Stimulated activated naive B cell treated with anti-CD40 and anti-IgM and Interleukin-4, amounts not matched to agents 10 μg/mL and 1 μg/mL and 100 μg/mL, for 72 hours (primary cell): ENCODE results near the gene DYNLT2B.
"Not testable (repeated sequence)": the region's sequence is repeated elsewhere in the genome, so short reads cannot be mapped to it uniquely, and the experiment has no call there.

Source experiments
- ATAC-seq, 2 donors: fragments of 150-1000 bp; cut with Tn5 transposase; replicated peaks; 2 replicates each; pipeline ENCODE4 v1.10.0; 2021; ENCODE audit warnings: moderate library complexity in 1 of 2
- DNase-seq: peaks from one replicate; pipeline ENCODE4 v3.0.0; 2021
- H3K27ac Mint-ChIP-seq: one replicate; pipeline ENCODE4 v1.8.0; 2022; ENCODE audit warnings: mild to moderate bottlenecking, mixed read lengths
- H3K27me3 Mint-ChIP-seq, 2 donors: one replicate each; pipeline ENCODE4 v1.8.0; 2022; ENCODE audit warnings: mixed read lengths in 2 of 2
- H3K36me3 Mint-ChIP-seq, 2 donors: one replicate each; pipeline ENCODE4 v1.8.0; 2022; ENCODE audit warnings: mixed read lengths in 2 of 2, mild to moderate bottlenecking in 1 of 2
- H3K4me1 Mint-ChIP-seq, 2 donors: one replicate each; pipeline ENCODE4 v1.8.0; 2022; ENCODE audit warnings: mixed read lengths in 2 of 2, mild to moderate bottlenecking in 1 of 2
- H3K4me3 Mint-ChIP-seq, 2 donors: one replicate each; pipeline ENCODE4 v1.8.0; 2022; ENCODE audit warnings: mild to moderate bottlenecking in 2 of 2, mixed read lengths in 2 of 2, moderate library complexity in 1 of 2
- H3K9me3 Mint-ChIP-seq, 2 donors: one replicate each; pipeline ENCODE4 v1.8.0; 2022; ENCODE audit warnings: mixed read lengths in 2 of 2, mild to moderate bottlenecking in 1 of 2

The DYNLT2B gene

DNA sequence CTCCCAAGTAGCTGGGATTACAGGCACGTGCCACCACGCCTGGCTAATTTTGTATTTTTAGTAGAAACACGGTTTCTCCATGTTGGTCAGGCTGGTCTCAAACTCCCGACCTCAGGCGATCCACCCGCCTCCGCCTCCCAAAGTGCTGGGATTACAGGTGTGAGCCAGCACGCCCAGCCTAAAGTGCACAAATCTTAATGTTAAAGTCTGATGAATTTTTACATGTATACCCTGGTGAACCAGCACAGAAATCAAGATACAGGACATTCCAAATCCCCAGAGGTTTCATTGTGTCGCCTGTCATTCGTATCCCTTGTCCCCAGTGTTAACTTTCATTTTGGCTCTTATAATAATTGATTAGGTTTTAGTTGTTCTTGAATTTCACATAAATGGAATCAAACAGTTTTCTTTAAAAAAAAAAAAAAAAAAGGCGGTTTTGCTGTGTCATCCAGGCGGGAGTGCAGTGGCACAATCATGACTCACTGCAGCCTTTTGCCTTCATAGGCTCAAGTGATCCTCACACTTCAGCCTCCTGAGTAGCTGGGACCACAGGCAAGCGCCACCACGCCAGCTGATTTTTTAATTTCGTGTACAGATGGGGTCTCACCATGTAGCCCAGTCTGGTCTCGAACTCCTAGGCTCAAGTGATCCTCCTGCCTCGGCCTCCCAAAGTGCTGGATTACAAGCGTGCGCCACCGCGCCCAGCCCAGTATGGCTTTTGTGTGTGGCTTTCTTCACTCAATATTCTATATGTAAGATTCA, 21.6 kb upstream of the DYNLT2B start:
- ATAC-seq (peak in 1 of 2 donors; percentile 32), DNase-seq (no peak)
- no peaks in the 10 kb centered on the region for H3K27me3 Mint-ChIP-seq
- H3K9me3 Mint-ChIP-seq, result no peaks in the 10 kb centered on the region
- no peak overlapping the region for H3K4me3 Mint-ChIP-seq
- no peak overlapping the region for H3K27ac Mint-ChIP-seq
- H3K36me3 Mint-ChIP-seq, result no peaks in the 10 kb centered on the region
- peaks cover 7 to 20% of the 10 kb centered on the region in 2 donors for H3K4me1 Mint-ChIP-seq

DNA sequence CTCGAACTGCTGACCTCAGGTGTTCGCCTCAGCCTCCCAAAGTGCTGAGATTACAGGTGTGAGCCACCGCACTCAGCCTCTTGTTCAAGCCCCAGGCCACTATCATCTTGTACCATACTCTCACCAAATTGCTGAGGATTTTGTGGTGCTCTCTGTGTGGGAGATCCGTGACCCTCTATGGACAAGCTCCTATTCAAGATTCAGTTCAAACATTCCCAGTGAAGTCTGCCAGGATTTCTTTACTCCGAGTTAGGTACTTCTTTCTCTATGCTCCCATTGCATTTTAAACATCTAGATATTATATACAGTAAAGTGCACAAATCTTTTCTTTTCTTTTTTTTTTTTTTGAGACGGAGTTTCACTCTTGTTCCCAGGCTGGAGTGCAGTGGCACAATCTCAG, 21.0 kb upstream of the DYNLT2B start:
- Mint-ChIP-seq H3K4me1 (peaks cover 3 to 13% of the 10 kb centered on the region in 2 donors), H3K36me3 (no peaks in the 10 kb centered on the region), H3K9me3 (no peaks in the 10 kb centered on the region), H3K27ac (no peak overlapping the region), H3K4me3 (no peak overlapping the region), H3K27me3 (no peaks in the 10 kb centered on the region)
- DNase-seq (no peak), ATAC-seq (no peak)

DNA sequence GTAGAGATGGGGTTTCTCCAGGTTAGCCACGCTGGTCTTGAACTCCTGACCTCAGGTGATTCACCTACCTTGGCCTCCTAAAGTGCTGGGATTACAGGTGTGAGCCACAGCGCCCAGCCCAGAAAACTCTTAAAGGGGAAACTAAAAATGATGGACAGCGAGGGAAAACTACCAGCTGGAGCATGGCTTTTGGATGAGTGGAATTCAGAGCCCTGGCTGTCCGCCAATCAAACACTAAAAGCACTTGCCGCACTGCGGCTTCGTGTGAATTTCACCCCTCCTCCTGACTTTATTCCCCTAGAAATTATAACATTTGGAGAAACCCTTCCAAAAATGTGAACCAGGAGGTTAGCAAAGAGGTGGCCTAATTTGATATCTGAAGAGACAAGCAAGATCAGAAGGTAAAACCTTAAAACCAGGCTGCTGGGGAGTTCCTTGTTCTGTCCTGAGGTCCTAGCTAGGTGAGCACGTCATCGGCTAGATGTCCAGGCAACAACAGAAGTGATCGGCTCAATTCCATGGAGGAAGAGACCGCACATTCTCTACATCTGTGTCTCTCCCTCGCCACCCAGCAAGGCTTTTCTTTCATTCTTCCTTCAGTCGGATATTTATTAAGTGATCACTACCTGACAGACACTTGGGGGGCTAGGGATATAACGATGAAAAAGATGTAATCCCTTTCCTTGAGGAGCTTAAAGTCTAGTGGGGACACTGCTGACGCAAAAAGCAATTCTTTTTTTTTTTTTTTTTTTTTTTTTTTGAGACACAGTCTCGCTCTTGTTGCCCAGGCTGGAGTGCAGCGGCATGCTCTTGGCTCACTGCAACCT, 18.5 kb upstream of the DYNLT2B start:
- H3K4me3 Mint-ChIP-seq, result no peak overlapping the region
- H3K4me1 Mint-ChIP-seq, result peaks cover 3 to 12% of the 10 kb centered on the region in 2 donors
- H3K9me3 Mint-ChIP-seq, result no peaks in the 10 kb centered on the region
- DNase-seq, result no peak
- no peaks in the 10 kb centered on the region for H3K27me3 Mint-ChIP-seq
- no peaks in the 10 kb centered on the region for H3K36me3 Mint-ChIP-seq
- no peak for ATAC-seq
- no peak overlapping the region for H3K27ac Mint-ChIP-seq

DNA sequence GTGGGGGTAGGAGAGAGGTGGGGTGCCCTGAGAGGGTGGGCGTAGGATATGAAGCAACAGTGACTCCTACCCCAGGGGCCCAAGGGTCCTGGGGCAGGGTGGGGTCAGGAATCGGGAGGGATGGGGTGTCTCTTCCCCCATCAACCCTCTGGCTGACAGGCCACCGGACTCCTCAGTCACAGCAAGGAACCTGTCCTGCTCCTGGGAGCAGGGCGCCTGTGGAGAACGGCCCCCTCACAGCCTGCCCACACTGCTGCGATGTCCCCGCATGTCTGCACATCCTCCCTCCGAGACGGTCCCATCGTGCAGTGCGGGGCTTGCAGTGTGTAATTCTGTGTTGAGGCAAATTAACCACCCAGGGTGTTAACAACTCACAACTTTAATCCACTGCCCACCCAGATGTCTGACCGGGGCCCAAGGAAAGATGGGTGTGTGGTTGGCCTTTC, 17.5 kb upstream of the DYNLT2B start:
- Mint-ChIP-seq H3K36me3 (no peaks in the 10 kb centered on the region), H3K4me3 (no peak overlapping the region), H3K9me3 (no peaks in the 10 kb centered on the region), H3K4me1 (peaks cover 1 to 6% of the 10 kb centered on the region in 2 donors), H3K27me3 (no peaks in the 10 kb centered on the region), H3K27ac (no peak overlapping the region)
- ATAC-seq, result no peak
- DNase-seq, result no peak

DNA sequence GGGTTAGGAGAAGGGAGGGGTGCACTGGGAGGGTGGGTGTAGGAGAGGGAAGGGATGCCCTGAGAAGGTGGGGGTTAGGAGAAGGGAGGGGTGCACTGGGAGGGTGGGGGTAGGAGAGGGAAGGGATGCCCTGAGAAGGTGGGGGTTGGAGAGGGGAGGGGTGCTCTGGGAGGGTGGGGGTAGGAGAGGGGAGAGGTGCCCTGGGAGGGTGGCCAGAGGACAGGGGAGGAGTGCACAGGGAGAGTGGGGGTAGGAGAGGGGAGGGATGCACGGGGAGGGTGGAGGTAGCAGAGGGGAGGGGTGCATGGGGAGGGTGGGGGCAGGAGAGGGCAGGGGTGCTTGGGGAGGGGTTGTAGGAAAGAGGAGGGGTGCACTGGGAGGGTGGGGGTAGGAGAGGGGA, 16.9 kb upstream of the DYNLT2B start:
- Mint-ChIP-seq H3K4me3 (no peak overlapping the region), H3K27me3 (no peaks in the 10 kb centered on the region), H3K4me1 (peaks cover 0 to under 1% of the 10 kb centered on the region in 2 donors), H3K27ac (no peak overlapping the region), H3K36me3 (no peaks in the 10 kb centered on the region), H3K9me3 (no peaks in the 10 kb centered on the region)
- ATAC-seq, result no peak
- no peak for DNase-seq

DNA sequence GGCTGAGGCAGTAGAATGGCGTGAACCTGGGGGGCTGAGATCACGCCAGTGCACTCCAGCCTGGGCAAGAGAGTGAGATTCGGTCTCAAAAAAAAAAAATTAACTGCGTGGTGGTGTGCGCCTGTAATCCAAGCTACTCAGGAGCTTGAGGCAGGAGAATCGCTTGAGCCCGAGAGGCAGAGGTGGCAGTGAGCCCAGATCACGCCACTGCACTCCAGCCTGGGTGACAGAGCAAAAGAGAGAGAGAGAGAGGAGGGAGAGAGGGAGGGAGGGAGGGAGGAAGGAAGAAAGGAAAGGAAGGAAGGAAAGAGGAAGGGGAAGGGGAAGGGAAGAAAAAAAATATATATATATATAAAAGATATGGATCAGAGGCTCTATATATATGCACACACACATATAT, 14.1 kb upstream of the DYNLT2B start:
- DNase-seq (no peak), ATAC-seq (no peak)
- H3K27me3 Mint-ChIP-seq, result no peaks in the 10 kb centered on the region
- H3K9me3 Mint-ChIP-seq, result no peaks in the 10 kb centered on the region
- no peaks in the 10 kb centered on the region for H3K4me1 Mint-ChIP-seq
- no peak overlapping the region for H3K4me3 Mint-ChIP-seq
- H3K27ac Mint-ChIP-seq, result no peak overlapping the region
- no peaks in the 10 kb centered on the region for H3K36me3 Mint-ChIP-seq

DNA sequence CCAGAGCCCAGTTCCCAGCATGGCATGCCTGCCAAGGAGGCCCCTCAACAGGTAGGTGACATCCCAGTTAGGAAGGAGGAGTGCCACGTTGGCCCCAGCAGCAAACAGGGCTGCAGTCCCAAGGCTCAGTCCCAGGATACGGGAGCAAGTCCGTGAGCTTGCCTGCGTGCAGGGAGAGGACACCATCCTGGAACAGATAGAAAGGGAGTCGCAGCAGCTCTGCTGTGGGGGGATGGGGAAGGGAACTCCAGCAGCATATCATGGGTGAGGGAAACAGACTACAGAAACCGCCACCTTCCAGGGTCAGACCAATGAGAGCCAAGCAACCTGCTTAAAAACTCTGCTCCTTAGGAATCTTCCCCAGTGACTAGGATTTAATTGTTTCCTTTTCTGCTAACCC, 9.4 kb upstream of the DYNLT2B start:
- H3K27ac Mint-ChIP-seq, result no peak overlapping the region
- no peaks in the 10 kb centered on the region for H3K4me1 Mint-ChIP-seq
- H3K9me3 Mint-ChIP-seq, result no peaks in the 10 kb centered on the region
- H3K36me3 Mint-ChIP-seq, result no peaks in the 10 kb centered on the region
- H3K4me3 Mint-ChIP-seq, result no peak overlapping the region
- no peak for DNase-seq
- no peaks in the 10 kb centered on the region for H3K27me3 Mint-ChIP-seq
- ATAC-seq, result no peak

DNA sequence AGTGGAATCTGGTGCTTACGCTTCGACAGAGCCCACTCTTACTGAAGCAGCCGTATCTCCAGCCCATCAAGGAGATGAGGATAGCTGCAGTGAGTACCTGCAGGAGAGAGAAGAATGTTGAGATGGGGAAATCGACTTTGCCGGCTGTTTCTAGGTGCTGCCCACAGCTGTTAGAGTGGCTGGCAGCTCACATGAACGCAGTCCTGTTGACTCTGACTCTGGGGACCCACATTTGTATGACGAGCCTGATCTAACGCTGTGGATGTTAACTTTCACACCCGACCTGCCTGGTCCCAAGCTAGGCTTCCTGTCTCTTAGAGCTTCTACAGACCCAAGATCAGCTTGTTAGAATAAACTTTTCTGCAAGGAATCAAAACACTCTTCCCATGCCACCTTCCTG, 8.9 kb upstream of the DYNLT2B start:
- no peak for ATAC-seq
- H3K9me3 Mint-ChIP-seq, result no peaks in the 10 kb centered on the region
- no peak overlapping the region for H3K27ac Mint-ChIP-seq
- no peaks in the 10 kb centered on the region for H3K36me3 Mint-ChIP-seq
- H3K4me1 Mint-ChIP-seq, result no peaks in the 10 kb centered on the region
- no peak overlapping the region for H3K4me3 Mint-ChIP-seq
- no peak for DNase-seq
- H3K27me3 Mint-ChIP-seq, result no peaks in the 10 kb centered on the region

DNA sequence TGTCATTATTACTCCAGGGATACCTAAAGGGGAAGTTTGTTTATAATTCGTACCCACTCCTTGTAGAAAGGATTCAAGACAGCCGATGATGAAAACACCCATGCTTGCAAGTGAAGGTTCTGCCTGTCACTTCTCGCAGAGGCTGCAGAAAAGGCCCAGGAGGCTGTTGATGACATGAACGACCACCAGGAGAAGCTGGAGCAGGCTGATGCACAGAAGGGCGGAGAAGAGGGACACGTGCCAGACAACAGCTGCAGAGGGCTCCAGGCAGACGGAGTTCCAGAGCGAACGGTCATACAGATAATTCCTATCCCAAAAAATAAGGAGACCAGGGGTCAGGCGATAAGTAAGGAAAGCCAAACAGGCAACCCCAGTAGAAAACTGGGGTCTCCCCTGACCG, 5.7 kb upstream of the DYNLT2B start:
- peaks cover 0 to 2% of the 10 kb centered on the region in 2 donors for H3K4me1 Mint-ChIP-seq
- H3K4me3 Mint-ChIP-seq, result no peak overlapping the region
- ATAC-seq (no peak), DNase-seq (no peak)
- no peak overlapping the region for H3K27ac Mint-ChIP-seq
- H3K27me3 Mint-ChIP-seq, result no peaks in the 10 kb centered on the region
- H3K36me3 Mint-ChIP-seq, result peaks cover 0 to 2% of the 10 kb centered on the region in 2 donors
- H3K9me3 Mint-ChIP-seq, result no peaks in the 10 kb centered on the region

DNA sequence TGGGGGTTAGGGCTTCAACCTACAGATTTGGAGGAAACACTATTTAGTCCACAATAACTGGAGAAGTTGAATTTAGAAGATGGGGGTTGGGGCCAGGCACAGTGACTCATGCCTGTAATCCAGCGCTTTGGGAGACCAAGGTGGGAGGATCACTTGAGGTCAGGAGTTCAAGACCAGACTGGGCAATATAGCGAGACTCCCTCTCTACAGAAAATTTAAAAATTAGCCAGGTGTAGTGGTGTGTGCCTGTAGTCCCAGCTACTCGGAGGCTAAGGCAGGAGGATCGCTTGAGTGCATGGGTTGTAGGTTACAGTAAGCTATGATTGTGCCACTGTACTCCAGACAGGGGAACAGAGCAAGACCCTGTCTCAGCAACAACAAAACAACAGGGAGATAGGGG, 5.0 kb upstream of the DYNLT2B start:
- H3K36me3 Mint-ChIP-seq, result peaks cover 0 to 2% of the 10 kb centered on the region in 2 donors
- no peaks in the 10 kb centered on the region for H3K27me3 Mint-ChIP-seq
- no peaks in the 10 kb centered on the region for H3K9me3 Mint-ChIP-seq
- H3K27ac Mint-ChIP-seq, result no peak overlapping the region
- peaks cover under 1 to 2% of the 10 kb centered on the region in 2 donors for H3K4me1 Mint-ChIP-seq
- no peak for DNase-seq
- ATAC-seq, result no peak
- H3K4me3 Mint-ChIP-seq, result no peak overlapping the region

DNA sequence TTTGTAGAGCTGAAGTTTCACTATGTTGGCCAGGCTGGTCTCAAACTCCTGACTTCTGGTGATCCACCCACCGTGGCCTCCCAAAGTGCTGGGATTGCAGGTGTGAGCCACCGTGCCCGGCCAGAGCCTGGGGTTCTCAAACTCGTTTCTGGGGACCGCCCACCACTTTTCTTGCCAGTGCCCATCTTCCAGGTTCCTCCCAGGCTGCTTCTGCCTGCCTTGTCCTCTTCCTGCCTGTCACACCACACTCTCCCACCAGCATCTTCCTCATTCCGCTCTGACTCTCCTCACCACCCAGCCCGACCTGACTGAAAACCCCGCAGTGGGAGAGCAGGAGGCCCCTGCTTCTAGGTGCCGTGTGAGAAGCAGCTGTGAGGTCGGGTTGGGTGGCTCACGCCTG, 3.1 kb upstream of the DYNLT2B start:
- H3K4me3 Mint-ChIP-seq, result no peak overlapping the region
- H3K4me1 Mint-ChIP-seq, result peaks cover 6 to 11% of the 10 kb centered on the region in 2 donors
- no peak overlapping the region for H3K27ac Mint-ChIP-seq
- DNase-seq (no peak), ATAC-seq (no peak)
- no peaks in the 10 kb centered on the region for H3K9me3 Mint-ChIP-seq
- H3K36me3 Mint-ChIP-seq, result peaks cover 0 to 2% of the 10 kb centered on the region in 2 donors
- no peaks in the 10 kb centered on the region for H3K27me3 Mint-ChIP-seq

DNA sequence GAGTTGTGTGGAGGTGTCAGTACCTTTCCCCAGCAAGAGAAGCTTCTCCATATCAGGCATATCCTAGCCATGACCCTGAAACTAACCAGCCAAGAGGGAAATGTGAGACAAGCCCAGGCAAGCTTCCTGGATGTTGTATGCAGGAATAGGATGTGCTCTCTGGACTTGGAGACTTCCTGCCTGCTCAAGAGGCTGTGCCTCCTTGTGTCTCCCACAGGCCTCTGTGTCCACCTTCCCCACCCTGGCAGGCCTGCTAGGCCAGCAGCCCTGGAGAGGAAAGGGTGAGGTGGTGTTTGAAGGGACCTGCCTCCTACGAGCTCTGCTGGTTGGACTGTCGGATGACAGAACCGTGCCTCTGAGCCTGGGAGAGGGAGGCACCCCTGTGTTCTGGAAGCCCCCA, 2.1 kb upstream of the DYNLT2B start:
- DNase-seq, result no peak
- Mint-ChIP-seq H3K9me3 (no peaks in the 10 kb centered on the region), H3K4me3 (no peak overlapping the region), H3K36me3 (peaks cover 0 to 2% of the 10 kb centered on the region in 2 donors), H3K27me3 (no peaks in the 10 kb centered on the region), H3K27ac (no peak overlapping the region), H3K4me1 (peaks cover 6 to 11% of the 10 kb centered on the region in 2 donors)
- no peak for ATAC-seq

DNA sequence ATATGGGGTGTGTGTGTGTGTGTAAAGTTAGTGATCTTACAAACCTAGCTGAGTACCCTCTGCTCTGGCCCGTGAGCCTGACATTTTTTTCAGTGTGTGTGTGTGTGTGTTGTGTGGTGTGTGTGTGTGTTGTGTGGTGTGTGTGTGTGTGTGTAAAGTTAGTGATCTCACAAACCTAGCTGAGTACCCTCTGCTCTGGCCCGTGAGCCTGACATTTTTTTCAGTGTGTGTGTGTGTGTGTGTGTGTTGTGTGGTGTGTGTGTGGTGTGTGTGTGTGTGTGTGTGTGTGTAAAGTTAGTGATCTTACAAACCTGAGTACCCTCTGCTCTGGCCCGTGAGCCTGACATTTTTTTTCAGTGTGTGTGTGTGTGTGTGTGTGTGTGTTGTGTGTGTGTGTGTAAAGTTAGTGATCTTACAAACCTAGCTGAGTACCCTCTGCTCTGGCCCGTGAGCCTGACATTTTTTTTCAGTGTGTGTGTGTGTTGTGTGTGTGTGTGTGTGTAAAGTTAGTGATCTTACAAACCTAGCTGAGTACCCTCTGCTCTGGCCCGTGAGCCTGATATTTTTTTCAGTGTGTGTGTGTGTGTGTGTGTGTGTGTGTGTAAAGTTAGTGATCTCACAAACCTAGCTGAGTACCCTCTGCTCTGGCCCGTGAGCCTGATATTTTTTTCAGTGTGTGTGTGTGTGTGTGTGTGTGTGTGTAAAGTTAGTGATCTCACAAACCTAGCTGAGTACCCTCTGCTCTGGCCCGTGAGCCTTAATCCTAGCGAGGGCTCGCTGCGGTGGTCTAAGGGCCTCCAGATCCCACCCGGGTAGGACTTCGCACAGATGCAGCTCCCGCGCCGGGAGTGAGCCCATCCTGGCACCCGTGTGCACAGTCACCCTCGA, 997 bp downstream of the DYNLT2B start:
- Mint-ChIP-seq H3K4me1 (peaks cover 6 to 11% of the 10 kb centered on the region in 2 donors), H3K27ac (peak overlapping the region; percentile 98), H3K4me3 (peak overlapping the region; percentile 97 to 98)
- DNase-seq, H3K36me3 Mint-ChIP-seq, H3K9me3 Mint-ChIP-seq, ATAC-seq, H3K27me3 Mint-ChIP-seq: not testable (repeated sequence)

DNA sequence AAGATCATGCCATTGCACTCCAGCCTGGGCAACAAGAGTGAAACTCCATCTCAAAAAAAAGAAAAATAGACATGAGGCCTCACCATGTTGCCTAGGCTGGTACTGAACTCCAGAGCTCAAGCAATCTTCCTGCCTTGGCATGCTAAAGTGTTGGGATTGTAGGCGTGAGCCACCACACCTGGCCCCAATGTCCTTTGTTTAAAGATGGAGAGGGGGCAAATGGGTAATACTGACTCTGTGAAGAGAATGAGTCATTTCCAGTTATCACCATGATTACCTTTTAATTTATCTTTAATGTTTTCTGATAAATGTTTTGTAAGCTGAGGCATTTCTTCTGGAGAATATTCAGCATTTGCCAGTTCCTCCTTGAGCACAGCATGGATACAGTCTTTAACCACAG, 2.2 kb downstream of the DYNLT2B start:
- no peak overlapping the region for H3K4me3 Mint-ChIP-seq

More for the DNA sequence above, 2.2 kb downstream of the DYNLT2B start:
- Mint-ChIP-seq H3K27ac (no peak overlapping the region), H3K36me3 (peaks cover 5 to 7% of the 10 kb centered on the region in 2 donors), H3K9me3 (no peaks in the 10 kb centered on the region), H3K27me3 (no peaks in the 10 kb centered on the region), H3K4me1 (peaks cover 4 to 11% of the 10 kb centered on the region in 2 donors)
- no peak for ATAC-seq
- DNase-seq, result no peak
